Spinal cord (tissue), 10 donors: ENCODE results near the gene OR10H5. TPM values are rescaled to one million over a fixed set of nuclear protein-coding genes. Genes with fewer than 3 reads are reported as not detected.
"Not testable (repeated sequence)": the region's sequence is repeated elsewhere in the genome, so short reads cannot be mapped to it uniquely, and the experiment has no call there.

Experiments used
- DNase-seq, 6 donors: peaks; one replicate each; pipeline versions ENCODE4 v3.0.0 to v3.0.0-alpha.2; 2013 to 2015; ENCODE audit warnings: low spot score in 6 of 6, low read depth in 4 of 6
- H3K27ac ChIP-seq: one replicate; pipeline ENCODE4 v1.5.1; 2013; ENCODE audit warnings: low read depth, low read length, control low read depth
- H3K27me3 ChIP-seq: one replicate; pipeline ENCODE4 v1.6.1; 2013; ENCODE audit warnings: low read length; ENCODE audit not compliant: control insufficient read depth, insufficient read depth
- H3K36me3 ChIP-seq: one replicate; pipeline ENCODE4 v1.6.1; 2013; ENCODE audit warnings: low read length; ENCODE audit not compliant: control insufficient read depth, insufficient read depth
- H3K4me1 ChIP-seq: one replicate; pipeline ENCODE4 v1.6.1; 2013; ENCODE audit warnings: low read length; ENCODE audit not compliant: control insufficient read depth, insufficient read depth
- H3K4me3 ChIP-seq: one replicate; pipeline ENCODE4 v1.5.1; 2013; ENCODE audit warnings: low read depth, low read length, control low read depth
- H3K9me3 ChIP-seq: one replicate; pipeline ENCODE4 v1.6.1; 2013; ENCODE audit warnings: low read length; ENCODE audit not compliant: control insufficient read depth, insufficient read depth
- WGBS: methylation state at CpG from one replicate; pipeline ENCODE4 v1.1.5; 2013; ENCODE audit warnings: missing lambda C conversion rate; ENCODE audit not compliant: insufficient coverage; 5-methylcytosine and 5-hydroxymethylcytosine counted together
- polyA plus RNA-seq, 2 donors: library from polyadenylated mRNA; unstranded; fragments of 120-200 nt; gene quantifications; one replicate each; pipeline ENCODE4 v1.2.1, GENCODE V29; 2013; ENCODE audit not compliant: insufficient read length in 2 of 2
- total RNA-seq, 2 donors: library from RNA; depleted of rRNA in 1 of 2; stranded (reverse); fragments of 120-200 nt in 1 of 2; fragments of >200 nt in 1 of 2; gene quantifications; one replicate each; pipeline versions ENCODE4 v1.2.3 to v1.2.4, GENCODE V29; 2013 to 2014
- donor health status: healthy.

The OR10H5 gene
- total and polyA plus RNA-seq, 4 donors: under 0.01 to 0.24 (median 0.11) TPM; not detected in 1

GRCh38 chr19:15829306-15829698 lies 41.8 kb downstream of the OR10H5 start:
- no peaks in the 10 kb centered on the region for H3K4me1 ChIP-seq
- H3K27me3 ChIP-seq: no peaks in the 10 kb centered on the region
- DNase-seq: no peak
- WGBS: 90% methylated on average over 10 of the region's 10 CpGs
- no peaks in the 10 kb centered on the region for H3K9me3 ChIP-seq
- H3K4me3 ChIP-seq: no peak overlapping the region
- H3K27ac ChIP-seq: no peak overlapping the region
- no peaks in the 10 kb centered on the region for H3K36me3 ChIP-seq

- peaks cover 4% of the 10 kb centered on the region for H3K4me1 ChIP-seq
- H3K27ac ChIP-seq: no peak overlapping the region
- no peaks in the 10 kb centered on the region for H3K36me3 ChIP-seq
- WGBS: 88% methylated on average over 8 of the region's 8 CpGs
- no peak for DNase-seq
- no peaks in the 10 kb centered on the region for H3K27me3 ChIP-seq
- H3K4me3 ChIP-seq: no peak overlapping the region
- no peaks in the 10 kb centered on the region for H3K9me3 ChIP-seq
These were observed 42.3 kb downstream of the OR10H5 start for GRCh38 chr19:15829786-15830185.

GRCh38 chr19:15831626-15832025 lies 44.2 kb downstream of the OR10H5 start:
- Histone ChIP-seq H3K4me3 (no peak overlapping the region), H3K36me3 (no peaks in the 10 kb centered on the region), H3K27me3 (no peaks in the 10 kb centered on the region), H3K9me3 (no peaks in the 10 kb centered on the region), H3K27ac (no peak overlapping the region), H3K4me1 (peaks cover 8% of the 10 kb centered on the region)
- 94% methylated on average over 5 of the region's 5 CpGs for WGBS
- DNase-seq: no peak

GRCh38 chr19:15834232-15834631 lies 46.8 kb downstream of the OR10H5 start:
- WGBS: 96% methylated on average over 3 of the region's 3 CpGs

GRCh38 chr19:15835565-15836329 lies 48.3 kb downstream of the OR10H5 start:
- not testable (repeated sequence) for H3K27me3 ChIP-seq, H3K36me3 ChIP-seq, H3K4me1 ChIP-seq, H3K9me3 ChIP-seq
- 74% methylated on average over 5 of the region's 11 CpGs for WGBS
- H3K27ac ChIP-seq: peak overlapping the region; percentile 98
- DNase-seq: peak in 1 of 6 donors; percentile 2
- peak overlapping the region; percentile 90 for H3K4me3 ChIP-seq

More at GRCh38 chr19:15834232-15834631, 46.8 kb downstream of the OR10H5 start:
- not testable (repeated sequence) for H3K4me3 ChIP-seq, H3K27me3 ChIP-seq, H3K9me3 ChIP-seq, H3K27ac ChIP-seq, DNase-seq, H3K4me1 ChIP-seq, H3K36me3 ChIP-seq

- peak overlapping the region; percentile 90 for H3K4me3 ChIP-seq
- WGBS: 0% methylated on average over 62 of the region's 65 CpGs
These were observed 49.1 kb downstream of the OR10H5 start for GRCh38 chr19:15836330-15837220.

GRCh38 chr19:15837221-15837731 lies 49.8 kb downstream of the OR10H5 start:
- H3K4me1 ChIP-seq: peaks cover 8% of the 10 kb centered on the region
- 0% methylated on average over 4 of the region's 9 CpGs for WGBS
- no peaks in the 10 kb centered on the region for H3K27me3 ChIP-seq
- H3K36me3 ChIP-seq: no peaks in the 10 kb centered on the region
- no peak for DNase-seq
- no peaks in the 10 kb centered on the region for H3K9me3 ChIP-seq
- peak overlapping the region; percentile 98 for H3K27ac ChIP-seq
- peak overlapping the region; percentile 90 for H3K4me3 ChIP-seq

More at GRCh38 chr19:15836330-15837220, 49.1 kb downstream of the OR10H5 start:
- peak; percentile 81 to 100 (median 96) for DNase-seq
- no peaks in the 10 kb centered on the region for H3K9me3 ChIP-seq
- H3K27me3 ChIP-seq: no peaks in the 10 kb centered on the region
- peak overlapping the region; percentile 98 for H3K27ac ChIP-seq
- H3K4me1 ChIP-seq: peaks cover 8% of the 10 kb centered on the region
- no peaks in the 10 kb centered on the region for H3K36me3 ChIP-seq

GRCh38 chr19:15838351-15838750 lies 50.9 kb downstream of the OR10H5 start:
- Histone ChIP-seq H3K36me3 (no peaks in the 10 kb centered on the region), H3K27ac (no peak overlapping the region), H3K9me3 (no peaks in the 10 kb centered on the region), H3K27me3 (no peaks in the 10 kb centered on the region), H3K4me1 (peaks cover 8% of the 10 kb centered on the region), H3K4me3 (no peak overlapping the region)
- WGBS: 90% methylated on average over 2 of the region's 3 CpGs
- DNase-seq: no peak

GRCh38 chr19:15839888-15840287 lies 52.4 kb downstream of the OR10H5 start:
- H3K27me3 ChIP-seq, H3K4me1 ChIP-seq, DNase-seq, H3K36me3 ChIP-seq, H3K9me3 ChIP-seq, H3K27ac ChIP-seq, H3K4me3 ChIP-seq: not testable (repeated sequence)
- WGBS: 63% methylated on average over 2 of the region's 4 CpGs
